Stomach (tissue), 9 donors: Measurements from ENCODE around the gene FAM200A. TPM values are rescaled to one million over a fixed set of nuclear protein-coding genes. Genes with fewer than 3 reads are reported as not detected.
"Not testable (repeated sequence)": the region's sequence is repeated elsewhere in the genome, so short reads cannot be mapped to it uniquely, and the experiment has no call there.

Source experiments
- DNase-seq, 2 donors: peaks; one replicate each; pipeline versions ENCODE4 v3.0.0 to v3.0.0-alpha.2; 2013 to 2019
- H3K27ac ChIP-seq, 5 donors: fragments of 200-600 bp in 4 of 5; sonication (generic) in 4 of 5; one replicate each; pipeline ENCODE4 v1.5.1; 2013 to 2019; ENCODE audit warnings: mild to moderate bottlenecking in 1 of 5, moderate library complexity in 1 of 5
- H3K27me3 ChIP-seq, 3 donors: fragments of 200-600 bp; sonication (generic); one replicate each; pipeline ENCODE4 v1.5.1; 2017 to 2019; ENCODE audit warnings: mixed run types in 1 of 3
- H3K36me3 ChIP-seq, 4 donors: fragments of 200-600 bp; sonication (generic); 1 replicate in 3 of 4; 2 replicates in 1 of 4; pipeline ENCODE4 v1.5.1; 2016 to 2019
- H3K4me1 ChIP-seq, 4 donors: fragments of 200-600 bp; sonication (generic); one replicate each; pipeline ENCODE4 v1.5.1; 2016 to 2019
- H3K4me3 ChIP-seq, 4 donors: fragments of 200-600 bp; sonication (generic) in 3 of 4; one replicate each; pipeline ENCODE4 v1.5.1; 2016 to 2019; ENCODE audit warnings: mild to moderate bottlenecking in 1 of 4
- H3K9me3 ChIP-seq, 4 donors: fragments of 200-600 bp; sonication (generic); one replicate each; pipeline ENCODE4 v1.5.1; 2016 to 2019
- CTCF ChIP-seq, 7 experiments: fragments of 450-650 bp in 4 of 7; fragments of 200-600 bp in 3 of 7; sonication (generic) in 3 of 7; IDR thresholded peaks; one replicate each; pipeline ENCODE4 v1.5.1; 2016 to 2019; ENCODE audit warnings: antibody characterized with exemption in 7 of 7, control low read depth in 2 of 7, mild to moderate bottlenecking in 1 of 7
- EP300 ChIP-seq: sonication (generic); formaldehyde crosslinking; IDR thresholded peaks from one replicate; pipeline ENCODE4 v1.6.1; 2017; ENCODE audit warnings: antibody characterized with exemption
- POLR2A ChIP-seq, 4 donors: fragments of 450-650 bp; IDR thresholded peaks; one replicate each; pipeline ENCODE4 v1.6.1; 2016; ENCODE audit warnings: antibody characterized with exemption in 4 of 4, control low read depth in 2 of 4, mild to moderate bottlenecking in 1 of 4, moderate library complexity in 1 of 4
- POLR2AphosphoS5 ChIP-seq, 3 donors: sonication (generic); formaldehyde crosslinking; IDR thresholded peaks; one replicate each; pipeline ENCODE4 v1.6.1; 2016; ENCODE audit warnings: antibody characterized with exemption in 3 of 3
- WGBS, 5 donors: extraction: QIAGEN DNeasy Blood & Tissue Kit in 3 of 5; methylation state at CpG; one replicate each; pipeline versions ENCODE4 v1.1.5 to v1.1.7; 2013 to 2018; 5-methylcytosine and 5-hydroxymethylcytosine counted together
- intact Hi-C: fragments of 100-400 bp; cut with DNase I; formaldehyde crosslinking; loops from one replicate; pipeline ENCODE4 v1.15.1; 2023; ENCODE audit warnings: low total_unique reads
- polyA plus RNA-seq, 3 donors: library from polyadenylated mRNA; stranded (reverse); fragments of 200-250 nt; gene quantifications; one replicate each; pipeline ENCODE4 v1.2.3, GENCODE V29; 2013
- total RNA-seq, 5 donors: library from RNA; depleted of rRNA; stranded (reverse); fragments of >200 nt; gene quantifications; one replicate each; pipeline versions ENCODE4 v1.1.0 to v1.2.3, GENCODE V29; 2014 to 2016
- donor health status: healthy with polysubstance abuse.
- donor health status: Bipolar disorder and iron deficiency.
- donor health status: healthy.

Gene FAM200A
- total and polyA plus RNA-seq, 8 donors, result 0.45 to 35.9 (median 3.4) TPM

- peak overlapping the region; percentile 80 to 91 (median 81) for H3K27ac ChIP-seq
- H3K4me1 ChIP-seq, result peaks cover 9 to 29% (median 15%) of the 10 kb centered on the region in 4 donors
- DNase-seq, result peak in 1 of 2 donors; percentile 35
- intact Hi-C loops, result loop anchor here (10.0 kb wide), 1 partner anchor 47 kb away; the partner anchor contains the start of genes ZKSCAN5 and ZNF394
- peak overlapping the region; percentile 63 to 80 (median 72) for H3K4me3 ChIP-seq
- WGBS, 5 donors, result 7 to 16% (median 11%) methylated on average over 15 of the region's 15 CpGs
- TF ChIP-seq POLR2AphosphoS5 (IDR thresholded peaks at IDR 0.05) (no peak), CTCF (IDR thresholded peaks at IDR 0.05) (no peak), POLR2A (IDR thresholded peaks at IDR 0.05) (no peak), EP300 (no peak)
- H3K36me3 ChIP-seq, result peaks cover 0 to 47% (median 35%) of the 10 kb centered on the region in 4 donors
- H3K27me3 ChIP-seq, result no peaks in the 10 kb centered on the region
- peaks cover 0 to 7% (median 2%) of the 10 kb centered on the region in 4 donors for H3K9me3 ChIP-seq
Measured at GRCh38 chr7:99551334-99551733, 580 bp downstream of the FAM200A start.

GRCh38 chr7:99549545-99549944 lies 2.4 kb downstream of the FAM200A start:
- H3K4me1 ChIP-seq, result peaks cover 9 to 23% (median 15%) of the 10 kb centered on the region in 4 donors
- intact Hi-C loops, H3K27ac ChIP-seq, H3K9me3 ChIP-seq, DNase-seq, H3K27me3 ChIP-seq, H3K4me3 ChIP-seq: not testable (repeated sequence)
- H3K36me3 ChIP-seq, result peaks cover 0 to 37% (median 22%) of the 10 kb centered on the region in 4 donors
- 95 to 100% (median 100%) methylated on average over 1 to 2 of the region's 2 CpGs for WGBS, 5 donors

- H3K27ac ChIP-seq, H3K4me1 ChIP-seq, DNase-seq, intact Hi-C loops, H3K27me3 ChIP-seq, H3K4me3 ChIP-seq: not testable (repeated sequence)
- H3K36me3 ChIP-seq, result peaks cover 0 to 39% (median 18%) of the 10 kb centered on the region in 4 donors
- peaks cover 5 to 47% (median 40%) of the 10 kb centered on the region in 4 donors for H3K9me3 ChIP-seq
- WGBS, 5 donors, result 93 to 96% (median 95%) methylated on average over 5 of the region's 5 CpGs
Measured at GRCh38 chr7:99545308-99545707, 6.6 kb downstream of the FAM200A start.

GRCh38 chr7:99543916-99544315 lies 8.0 kb downstream of the FAM200A start:
- WGBS, 5 donors, result 92 to 95% (median 93%) methylated on average over 6 of the region's 6 CpGs
- TF ChIP-seq CTCF (IDR thresholded peaks at IDR 0.05) (no peak), EP300 (no peak)
- Histone ChIP-seq H3K4me3 (no peak overlapping the region), H3K4me1 (no peaks in the 10 kb centered on the region), H3K27me3 (no peaks in the 10 kb centered on the region), H3K36me3 (peaks cover 0 to 39% (median 16%) of the 10 kb centered on the region in 4 donors), H3K27ac (no peak overlapping the region), H3K9me3 (peaks cover 7 to 61% (median 52%) of the 10 kb centered on the region in 4 donors)
- intact Hi-C loops, result no loop called here
- DNase-seq, result no peak

GRCh38 chr7:99543081-99543671 lies 8.7 kb downstream of the FAM200A start:
- H3K4me3 ChIP-seq, result no peak overlapping the region
- intact Hi-C loops, result no loop called here
- H3K4me1 ChIP-seq, result no peaks in the 10 kb centered on the region
- DNase-seq, result no peak
- H3K27ac ChIP-seq, result no peak overlapping the region
- no peak for TF ChIP-seq POLR2A (IDR thresholded peaks at IDR 0.05)
- TF ChIP-seq POLR2AphosphoS5 (IDR thresholded peaks at IDR 0.05), result no peak
- TF ChIP-seq EP300, result no peak
- no peak for TF ChIP-seq CTCF (IDR thresholded peaks at IDR 0.05)
- WGBS, 5 donors, result 93 to 97% (median 95%) methylated on average over 27 to 34 of the region's 34 CpGs
- H3K27me3 ChIP-seq, result no peaks in the 10 kb centered on the region
- peaks cover 0 to 33% (median 11%) of the 10 kb centered on the region in 4 donors for H3K36me3 ChIP-seq
- H3K9me3 ChIP-seq, result peaks cover 7 to 68% (median 55%) of the 10 kb centered on the region in 4 donors
